Measurements from ENCODE around the gene PPM1M. TPM values are rescaled to one million over a fixed set of nuclear protein-coding genes. Genes with fewer than 3 reads are reported as not detected.

The PPM1M gene
- polyA plus RNA-seq, 4 donors = 1.8 to 9.3 (median 8.3) TPM

- no peak overlapping the region for H3K27ac ChIP-seq (ENCODE audit: low read depth in 1 of 3, low read length in 2 of 3)
- no peak for FAIRE-seq
- H3K9me3 ChIP-seq (ENCODE audit: control insufficient read depth in 2 of 2, insufficient read depth in 1 of 2, low read depth in 1 of 2, low read length in 1 of 2) = no peaks in the 10 kb centered on the region
- WGBS, 3 donors = 76 to 91% (median 83%) methylated on average over 14 to 16 of the region's 16 CpGs
- no peaks in the 10 kb centered on the region for H3K27me3 ChIP-seq (ENCODE audit: control insufficient read depth in 3 of 3, insufficient read depth in 3 of 3, low read length in 3 of 3)
- H3K4me3 ChIP-seq (ENCODE audit: low read depth in 1 of 3, low read length in 3 of 3) = no peak overlapping the region
- H3K4me1 ChIP-seq (ENCODE audit: control insufficient read depth in 3 of 3, insufficient read depth in 2 of 3, low read depth in 1 of 3, low read length in 2 of 3) = no peaks in the 10 kb centered on the region
- H3K36me3 ChIP-seq (ENCODE audit: control insufficient read depth in 3 of 3, insufficient read depth in 2 of 3, low read depth in 1 of 3, low read length in 3 of 3) = peaks cover 14 to 78% (median 18%) of the 10 kb centered on the region in 3 donors
- DNase-seq = no peak
These were observed 14.6 kb upstream of the PPM1M start for GRCh38 chr3:52230889-52231499.

DNA sequence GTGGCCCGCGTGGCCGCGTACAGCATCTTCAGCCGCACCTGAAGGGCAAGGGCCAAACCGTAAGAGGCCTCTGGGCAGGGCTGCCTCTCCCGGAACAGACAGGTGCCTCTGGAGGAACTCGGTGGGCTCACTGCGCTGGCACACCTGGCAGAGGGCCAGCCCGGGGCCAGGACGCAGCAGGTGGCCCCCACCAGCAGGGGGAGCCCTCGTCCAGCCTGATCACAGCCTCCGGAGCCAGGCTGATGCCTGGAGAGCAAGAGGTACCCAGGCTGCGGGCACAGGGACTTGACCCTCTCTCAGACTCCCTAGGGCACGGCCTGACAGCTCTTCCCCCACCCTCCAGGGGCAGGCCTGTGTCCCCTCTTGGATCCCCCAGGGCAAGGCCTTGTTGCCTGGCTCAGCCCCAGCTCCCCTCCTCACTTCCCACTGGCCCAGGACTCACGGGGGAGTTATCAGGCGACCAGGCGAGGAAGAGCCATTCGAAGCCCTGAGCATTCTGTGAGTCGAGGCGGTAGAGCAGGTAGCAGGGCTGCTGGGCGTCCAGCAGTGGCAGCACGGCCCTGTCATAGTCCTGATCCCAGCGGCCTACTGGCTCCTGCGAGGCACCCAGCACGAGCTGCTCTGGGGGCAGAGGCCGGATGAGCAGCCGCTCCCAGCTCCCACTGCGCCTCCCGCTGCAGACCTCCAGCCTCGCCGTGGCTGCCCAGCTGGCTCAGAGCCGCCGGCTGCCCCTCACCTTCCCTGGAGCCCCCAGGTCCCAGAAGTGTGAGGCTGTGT lies 13.9 kb upstream of the PPM1M start:
- DNase-seq (peak; percentile 72 to 78), FAIRE-seq (no peak)
- 55 to 67% (median 62%) methylated on average over 33 to 34 of the region's 34 CpGs for WGBS, 3 donors

DNA sequence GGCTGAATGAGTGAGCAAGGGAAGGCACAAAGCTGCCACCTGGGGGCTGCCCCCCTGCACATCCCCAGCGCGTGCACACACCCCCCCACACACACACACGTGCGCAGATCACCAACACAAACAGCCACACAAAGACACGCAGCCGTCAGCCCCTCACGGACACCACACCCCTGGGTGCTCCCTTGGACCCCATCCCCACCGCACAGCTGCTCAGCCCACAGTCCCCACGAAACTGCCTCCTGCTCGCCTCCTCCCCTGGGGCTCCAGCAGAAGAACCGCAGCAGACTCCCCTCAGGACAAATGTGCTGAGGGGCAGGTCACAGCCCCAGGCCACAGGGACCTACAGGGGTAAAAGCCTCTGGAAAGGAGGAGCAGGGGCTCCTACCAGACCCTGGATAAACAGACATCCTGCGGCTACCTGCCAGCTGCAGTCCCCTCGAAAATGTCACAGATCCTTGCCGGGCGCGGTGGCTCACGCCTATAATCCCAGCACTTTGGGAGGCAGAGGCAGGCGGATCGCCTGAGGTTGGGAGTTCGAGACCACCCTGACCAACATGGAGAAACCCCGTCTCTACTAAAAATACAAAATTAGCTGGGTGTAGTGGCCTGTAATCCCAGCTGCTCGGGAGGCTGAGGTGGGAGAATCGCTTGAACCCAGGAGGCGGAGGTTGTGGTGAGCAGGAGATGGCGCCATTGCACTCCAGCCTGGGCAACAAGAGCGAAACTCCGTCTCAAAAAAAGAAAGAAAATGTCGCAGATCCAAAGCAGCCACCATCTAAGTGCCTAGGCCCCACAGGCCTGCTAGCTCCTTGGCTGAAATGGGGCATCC lies 13.1 kb upstream of the PPM1M start:
- Histone ChIP-seq H3K9me3 (ENCODE audit: control insufficient read depth in 2 of 2, insufficient read depth in 1 of 2, low read depth in 1 of 2, low read length in 1 of 2) (no peaks in the 10 kb centered on the region), H3K4me3 (ENCODE audit: low read depth in 1 of 3, low read length in 3 of 3) (no peak overlapping the region), H3K27ac (ENCODE audit: low read depth in 1 of 3, low read length in 2 of 3) (no peak overlapping the region), H3K36me3 (ENCODE audit: control insufficient read depth in 3 of 3, insufficient read depth in 2 of 3, low read depth in 1 of 3, low read length in 3 of 3) (peaks cover 16 to 80% (median 18%) of the 10 kb centered on the region in 3 donors), H3K27me3 (ENCODE audit: control insufficient read depth in 3 of 3, insufficient read depth in 3 of 3, low read length in 3 of 3) (no peaks in the 10 kb centered on the region), H3K4me1 (ENCODE audit: control insufficient read depth in 3 of 3, insufficient read depth in 2 of 3, low read depth in 1 of 3, low read length in 2 of 3) (peaks cover 0 to 6% (median 3%) of the 10 kb centered on the region in 3 donors)
- FAIRE-seq = no peak
- 86 to 89% (median 88%) methylated on average over 25 to 28 of the region's 28 CpGs for WGBS, 3 donors
- no peak for DNase-seq

More for the DNA sequence above, 13.9 kb upstream of the PPM1M start:
- Histone ChIP-seq H3K4me3 (ENCODE audit: low read depth in 1 of 3, low read length in 3 of 3) (no peak overlapping the region), H3K27ac (ENCODE audit: low read depth in 1 of 3, low read length in 2 of 3) (no peak overlapping the region), H3K36me3 (ENCODE audit: control insufficient read depth in 3 of 3, insufficient read depth in 2 of 3, low read depth in 1 of 3, low read length in 3 of 3) (peaks cover 16 to 81% (median 18%) of the 10 kb centered on the region in 3 donors), H3K9me3 (ENCODE audit: control insufficient read depth in 2 of 2, insufficient read depth in 1 of 2, low read depth in 1 of 2, low read length in 1 of 2) (no peaks in the 10 kb centered on the region), H3K27me3 (ENCODE audit: control insufficient read depth in 3 of 3, insufficient read depth in 3 of 3, low read length in 3 of 3) (no peaks in the 10 kb centered on the region), H3K4me1 (ENCODE audit: control insufficient read depth in 3 of 3, insufficient read depth in 2 of 3, low read depth in 1 of 3, low read length in 2 of 3) (no peaks in the 10 kb centered on the region)

GRCh38 chr3:52233108-52233591 lies 12.4 kb upstream of the PPM1M start:
- no peak overlapping the region for H3K27ac ChIP-seq (ENCODE audit: low read depth in 1 of 3, low read length in 2 of 3)
- H3K4me3 ChIP-seq (ENCODE audit: low read depth in 1 of 3, low read length in 3 of 3) = no peak overlapping the region
- H3K9me3 ChIP-seq (ENCODE audit: control insufficient read depth in 2 of 2, insufficient read depth in 1 of 2, low read depth in 1 of 2, low read length in 1 of 2) = no peaks in the 10 kb centered on the region
- WGBS, 3 donors = 95 to 97% (median 96%) methylated on average over 5 of the region's 5 CpGs
- no peaks in the 10 kb centered on the region for H3K27me3 ChIP-seq (ENCODE audit: control insufficient read depth in 3 of 3, insufficient read depth in 3 of 3, low read length in 3 of 3)
- FAIRE-seq = no peak
- peaks cover 16 to 77% (median 18%) of the 10 kb centered on the region in 3 donors for H3K36me3 ChIP-seq (ENCODE audit: control insufficient read depth in 3 of 3, insufficient read depth in 2 of 3, low read depth in 1 of 3, low read length in 3 of 3)
- peaks cover 0 to 12% (median 8%) of the 10 kb centered on the region in 3 donors for H3K4me1 ChIP-seq (ENCODE audit: control insufficient read depth in 3 of 3, insufficient read depth in 2 of 3, low read depth in 1 of 3, low read length in 2 of 3)
- DNase-seq = no peak

GRCh38 chr3:52233968-52234367 lies 11.6 kb upstream of the PPM1M start:
- Histone ChIP-seq H3K27me3 (ENCODE audit: control insufficient read depth in 3 of 3, insufficient read depth in 3 of 3, low read length in 3 of 3) (no peaks in the 10 kb centered on the region), H3K4me3 (ENCODE audit: low read depth in 1 of 3, low read length in 3 of 3) (no peak overlapping the region), H3K9me3 (ENCODE audit: control insufficient read depth in 2 of 2, insufficient read depth in 1 of 2, low read depth in 1 of 2, low read length in 1 of 2) (no peaks in the 10 kb centered on the region), H3K4me1 (ENCODE audit: control insufficient read depth in 3 of 3, insufficient read depth in 2 of 3, low read depth in 1 of 3, low read length in 2 of 3) (peaks cover 0 to 16% (median 8%) of the 10 kb centered on the region in 3 donors), H3K27ac (ENCODE audit: low read depth in 1 of 3, low read length in 2 of 3) (no peak overlapping the region), H3K36me3 (ENCODE audit: control insufficient read depth in 3 of 3, insufficient read depth in 2 of 3, low read depth in 1 of 3, low read length in 3 of 3) (peaks cover 15 to 69% (median 16%) of the 10 kb centered on the region in 3 donors)
- WGBS, 3 donors = 77 to 84% (median 79%) methylated on average over 3 of the region's 3 CpGs
- DNase-seq = no peak
- no peak for FAIRE-seq

DNA sequence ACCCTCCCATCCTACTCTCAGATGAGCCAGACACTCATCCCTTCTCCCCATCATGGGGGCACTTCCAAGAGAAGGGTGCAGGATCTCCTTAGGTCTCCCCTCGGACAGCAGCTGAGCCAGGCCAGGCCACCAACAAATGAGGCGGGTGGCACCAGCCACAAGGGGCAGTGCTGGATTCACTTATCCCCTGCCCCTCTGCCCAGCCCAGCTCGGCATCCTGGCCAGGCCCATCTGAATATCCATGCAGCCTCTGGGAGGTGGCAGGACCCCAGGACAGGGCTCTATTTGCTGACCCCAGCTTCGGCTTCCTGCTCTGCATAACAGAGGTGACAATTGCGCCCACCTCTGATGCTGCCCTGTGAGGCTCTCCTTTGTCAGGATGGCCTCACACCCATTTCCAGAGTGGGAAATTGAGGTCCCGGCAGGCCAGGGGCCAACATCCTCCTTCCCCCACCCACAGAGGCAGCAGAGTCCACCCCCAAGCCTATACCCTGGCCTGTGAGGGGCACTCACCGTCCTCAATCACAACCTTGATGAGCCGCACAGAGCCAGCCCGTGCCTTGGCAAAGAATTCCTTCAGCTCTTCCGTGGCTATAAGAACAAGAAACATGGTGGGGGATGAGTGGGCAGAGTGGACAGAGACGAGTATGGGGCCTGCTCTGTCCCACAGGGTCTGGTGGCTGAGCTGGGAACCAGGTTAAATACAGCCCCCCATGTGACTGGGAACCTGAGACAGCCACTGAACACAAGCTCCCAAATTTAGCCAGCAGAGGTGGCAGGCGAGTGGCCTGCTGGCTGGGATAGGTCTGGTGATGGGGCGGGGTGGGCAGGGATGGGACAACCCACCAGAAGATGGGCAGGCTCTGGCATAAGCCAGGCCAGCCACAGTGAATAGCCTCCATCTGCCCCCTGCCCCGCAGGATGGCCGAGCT lies 10.8 kb upstream of the PPM1M start:
- no peak for DNase-seq
- 90 to 93% (median 91%) methylated on average over 14 to 15 of the region's 15 CpGs for WGBS, 3 donors
- Histone ChIP-seq H3K4me1 (ENCODE audit: control insufficient read depth in 3 of 3, insufficient read depth in 2 of 3, low read depth in 1 of 3, low read length in 2 of 3) (peaks cover 0 to 20% (median 8%) of the 10 kb centered on the region in 3 donors), H3K27ac (ENCODE audit: low read depth in 1 of 3, low read length in 2 of 3) (no peak overlapping the region), H3K36me3 (ENCODE audit: control insufficient read depth in 3 of 3, insufficient read depth in 2 of 3, low read depth in 1 of 3, low read length in 3 of 3) (peaks cover 8 to 60% (median 15%) of the 10 kb centered on the region in 3 donors), H3K9me3 (ENCODE audit: control insufficient read depth in 2 of 2, insufficient read depth in 1 of 2, low read depth in 1 of 2, low read length in 1 of 2) (no peaks in the 10 kb centered on the region), H3K4me3 (ENCODE audit: low read depth in 1 of 3, low read length in 3 of 3) (no peak overlapping the region), H3K27me3 (ENCODE audit: control insufficient read depth in 3 of 3, insufficient read depth in 3 of 3, low read length in 3 of 3) (no peaks in the 10 kb centered on the region)
- no peak for FAIRE-seq

- Histone ChIP-seq H3K27ac (ENCODE audit: low read depth in 1 of 3, low read length in 2 of 3) (no peak overlapping the region), H3K4me1 (ENCODE audit: control insufficient read depth in 3 of 3, insufficient read depth in 2 of 3, low read depth in 1 of 3, low read length in 2 of 3) (peaks cover 0 to 26% (median 8%) of the 10 kb centered on the region in 3 donors), H3K4me3 (ENCODE audit: low read depth in 1 of 3, low read length in 3 of 3) (no peak overlapping the region), H3K27me3 (ENCODE audit: control insufficient read depth in 3 of 3, insufficient read depth in 3 of 3, low read length in 3 of 3) (no peaks in the 10 kb centered on the region), H3K36me3 (ENCODE audit: control insufficient read depth in 3 of 3, insufficient read depth in 2 of 3, low read depth in 1 of 3, low read length in 3 of 3) (peaks cover 0 to 44% (median 2%) of the 10 kb centered on the region in 3 donors), H3K9me3 (ENCODE audit: control insufficient read depth in 2 of 2, insufficient read depth in 1 of 2, low read depth in 1 of 2, low read length in 1 of 2) (no peaks in the 10 kb centered on the region)
- WGBS, 3 donors = 85 to 93% (median 90%) methylated on average over 5 of the region's 5 CpGs
- FAIRE-seq = no peak
- DNase-seq = no peak
These were observed 9.1 kb upstream of the PPM1M start for GRCh38 chr3:52236424-52236886.
